Measurements from ENCODE around the gene CNGA3.

- no peak for TF ChIP-seq POLR2A (IDR thresholded peaks at IDR 0.05; ENCODE audit: low read depth, low read length)
- no peak for TF ChIP-seq MYC (IDR thresholded peaks at IDR 0.05; ENCODE audit: insufficient read depth, insufficient read length, insufficient replicate concordance, low read length, severe bottlenecking)
- no peak for TF ChIP-seq TBL1XR1 (IDR thresholded peaks at IDR 0.05; ENCODE audit: low read depth, low read length)
Observed at GRCh38 chr2:98372579-98372978, 26.3 kb downstream of the CNGA3 start.
